NCI-H2171 (cell line): ENCODE results near the gene ZNF827.

ENCODE experiments used
- DNase-seq: peaks from one replicate; lab custom pipeline; 2025; lab: John Stamatoyannopoulos, UW

ZNF827 gene

GRCh38 chr4:145709336-145709735 lies 229.3 kb downstream of the ZNF827 start:
- peak; percentile 49 for DNase-seq
